Mammary epithelial cell (primary cell): ENCODE measurements around the gene XPR1.

ENCODE experiments used
- EZH2 ChIP-seq: IDR thresholded peaks from 2 replicates; pipeline ENCODE4 v1.6.1; 2012; ENCODE audit warnings: low read length, inconsistent platforms, borderline replicate concordance
- TF ChIP-seq, protein P1 (sequence below), 2 donors: IDR thresholded peaks in 1 of 2; conservative IDR thresholded peaks in 1 of 2; 2 replicates each; pipeline ENCODE4 v1.5.1; 2011 to 2012; ENCODE audit warnings: inconsistent platforms in 2 of 2, low read length in 2 of 2, mild to moderate bottlenecking in 2 of 2, control low read depth in 1 of 2, low read depth in 1 of 2; ENCODE audit not compliant: insufficient read depth in 1 of 2; ENCODE audit errors: extremely low read depth in 1 of 2

DNA sequence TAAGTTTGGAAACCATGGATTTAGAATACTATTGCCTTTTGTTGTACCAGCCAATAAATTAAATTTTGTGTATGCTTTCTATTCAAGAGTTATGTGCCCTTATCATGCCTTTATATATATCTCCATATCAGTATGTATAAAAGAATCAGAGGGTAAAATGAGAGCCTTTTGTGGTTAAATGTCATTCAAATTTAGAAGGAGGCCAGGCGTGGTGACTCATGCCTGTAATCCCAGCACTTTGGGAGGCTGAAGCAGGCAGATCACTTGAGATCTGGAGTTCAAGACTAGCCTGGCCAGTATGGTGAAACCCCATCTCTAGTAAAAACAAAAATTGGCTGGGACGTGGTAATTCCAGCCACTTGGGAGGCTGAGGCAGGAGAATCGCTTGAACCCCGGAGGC lies 88.9 kb downstream of the XPR1 start:
- TF ChIP-seq, protein P1, sequence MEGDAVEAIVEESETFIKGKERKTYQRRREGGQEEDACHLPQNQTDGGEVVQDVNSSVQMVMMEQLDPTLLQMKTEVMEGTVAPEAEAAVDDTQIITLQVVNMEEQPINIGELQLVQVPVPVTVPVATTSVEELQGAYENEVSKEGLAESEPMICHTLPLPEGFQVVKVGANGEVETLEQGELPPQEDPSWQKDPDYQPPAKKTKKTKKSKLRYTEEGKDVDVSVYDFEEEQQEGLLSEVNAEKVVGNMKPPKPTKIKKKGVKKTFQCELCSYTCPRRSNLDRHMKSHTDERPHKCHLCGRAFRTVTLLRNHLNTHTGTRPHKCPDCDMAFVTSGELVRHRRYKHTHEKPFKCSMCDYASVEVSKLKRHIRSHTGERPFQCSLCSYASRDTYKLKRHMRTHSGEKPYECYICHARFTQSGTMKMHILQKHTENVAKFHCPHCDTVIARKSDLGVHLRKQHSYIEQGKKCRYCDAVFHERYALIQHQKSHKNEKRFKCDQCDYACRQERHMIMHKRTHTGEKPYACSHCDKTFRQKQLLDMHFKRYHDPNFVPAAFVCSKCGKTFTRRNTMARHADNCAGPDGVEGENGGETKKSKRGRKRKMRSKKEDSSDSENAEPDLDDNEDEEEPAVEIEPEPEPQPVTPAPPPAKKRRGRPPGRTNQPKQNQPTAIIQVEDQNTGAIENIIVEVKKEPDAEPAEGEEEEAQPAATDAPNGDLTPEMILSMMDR (conservative IDR thresholded peaks at IDR 0.05 in 1 of 2, IDR thresholded peaks at IDR 0.05 in 1 of 2; ENCODE audit: extremely low read depth in 1 of 2, insufficient read depth in 1 of 2, low read depth in 1 of 2, low read length in 2 of 2): no peak
- no peak for TF ChIP-seq EZH2
